ENCODE measurements around the gene CCM2. TPM values are rescaled to one million over a fixed set of nuclear protein-coding genes. Genes with fewer than 3 reads are reported as not detected.
"Not testable (repeated sequence)": the region's sequence is repeated elsewhere in the genome, so short reads cannot be mapped to it uniquely, and the experiment has no call there.

Gene CCM2
- polyA plus RNA-seq, 10 donors = 37.7 to 44.1 (median 40.4) TPM

GRCh38 chr7:44998153-44998871 lies 1.7 kb upstream of the CCM2 start:
- no peak for DNase-seq

GRCh38 chr7:44999245-45000092 lies 532 bp upstream of the CCM2 start:
- DNase-seq = peak; percentile 99 to 100 (median 99)

- DNase-seq = peak in 1 of 3 donors; percentile 27
These were observed 1.2 kb downstream of the CCM2 start for GRCh38 chr7:45001138-45001694.

- DNase-seq = no peak
These were observed 1.8 kb downstream of the CCM2 start for GRCh38 chr7:45001826-45002225.

GRCh38 chr7:45003789-45004188 lies 3.8 kb downstream of the CCM2 start:
- DNase-seq = no peak

- no peak for DNase-seq
These were observed 7.1 kb downstream of the CCM2 start for GRCh38 chr7:45007106-45007505.

- no peak for DNase-seq
These were observed 7.7 kb downstream of the CCM2 start for GRCh38 chr7:45007571-45008328.

GRCh38 chr7:45013465-45013967 lies 13.5 kb downstream of the CCM2 start:
- DNase-seq = no peak

GRCh38 chr7:45015313-45015712 lies 15.3 kb downstream of the CCM2 start:
- no peak for DNase-seq

GRCh38 chr7:45017253-45017652 lies 17.3 kb downstream of the CCM2 start:
- no peak for DNase-seq

- DNase-seq = no peak
These were observed 20.9 kb downstream of the CCM2 start for GRCh38 chr7:45020915-45021314.

GRCh38 chr7:45021604-45022296 lies 21.7 kb downstream of the CCM2 start:
- no peak for DNase-seq

GRCh38 chr7:45024126-45024744 lies 24.2 kb downstream of the CCM2 start:
- no peak for DNase-seq

- not testable (repeated sequence) for DNase-seq
These were observed 25.5 kb downstream of the CCM2 start for GRCh38 chr7:45025473-45025872.

- no peak for DNase-seq
These were observed 26.0 kb downstream of the CCM2 start for GRCh38 chr7:45026013-45026412.

- peak in 1 of 3 donors; percentile 15 for DNase-seq
These were observed 27.2 kb downstream of the CCM2 start for GRCh38 chr7:45026984-45027773.

- DNase-seq = no peak
These were observed 27.7 kb downstream of the CCM2 start for GRCh38 chr7:45027774-45028114.

GRCh38 chr7:45028138-45028919 lies 28.3 kb downstream of the CCM2 start:
- no peak for DNase-seq

- DNase-seq = no peak
These were observed 28.9 kb downstream of the CCM2 start for GRCh38 chr7:45028920-45029344.
